ENCODE results near the gene ZNRF2.

DNA sequence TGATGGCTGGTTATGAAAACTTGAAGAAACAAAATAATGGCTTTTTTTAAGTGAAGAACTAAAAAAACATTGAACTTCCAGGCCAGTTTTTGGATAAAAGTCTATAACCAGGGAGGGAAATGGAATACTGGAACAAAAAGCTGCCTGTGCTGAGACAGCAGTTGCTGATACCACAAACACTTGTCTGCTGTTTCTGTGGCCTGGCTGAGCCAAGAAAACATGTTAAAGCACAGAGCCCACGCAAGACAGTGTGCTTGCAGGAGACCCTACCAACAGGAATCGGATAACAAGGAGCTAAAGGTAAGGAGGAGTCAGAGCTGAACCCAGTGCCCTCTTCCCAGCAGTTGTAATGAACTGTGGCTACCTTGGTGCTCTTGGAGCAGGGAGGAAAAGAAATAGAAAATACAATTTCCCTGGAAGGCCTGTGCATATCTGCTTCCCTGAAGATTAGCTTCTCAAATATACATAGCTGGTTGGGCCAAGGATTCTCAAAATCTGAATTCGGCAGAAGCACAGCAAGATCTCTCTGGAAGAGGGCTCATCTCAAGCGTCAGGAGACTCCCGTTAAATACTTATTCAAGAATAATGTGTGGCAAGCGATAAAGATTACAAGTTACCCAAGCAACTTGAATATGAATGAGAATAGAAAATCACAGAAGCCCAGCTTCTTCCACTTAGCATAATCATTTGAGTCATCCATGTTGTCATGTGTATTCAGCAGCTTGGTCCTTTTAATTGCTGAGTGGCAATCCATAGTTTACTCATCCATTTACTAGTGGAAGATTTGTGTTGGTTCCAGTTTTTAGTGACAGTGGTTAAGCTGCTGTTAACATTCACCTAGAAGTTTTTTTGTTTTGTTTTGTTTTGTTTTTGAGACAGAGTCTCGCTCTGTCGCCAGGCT, 106.6 kb downstream of the ZNRF2 start:
- TF ChIP-seq, protein P1, sequence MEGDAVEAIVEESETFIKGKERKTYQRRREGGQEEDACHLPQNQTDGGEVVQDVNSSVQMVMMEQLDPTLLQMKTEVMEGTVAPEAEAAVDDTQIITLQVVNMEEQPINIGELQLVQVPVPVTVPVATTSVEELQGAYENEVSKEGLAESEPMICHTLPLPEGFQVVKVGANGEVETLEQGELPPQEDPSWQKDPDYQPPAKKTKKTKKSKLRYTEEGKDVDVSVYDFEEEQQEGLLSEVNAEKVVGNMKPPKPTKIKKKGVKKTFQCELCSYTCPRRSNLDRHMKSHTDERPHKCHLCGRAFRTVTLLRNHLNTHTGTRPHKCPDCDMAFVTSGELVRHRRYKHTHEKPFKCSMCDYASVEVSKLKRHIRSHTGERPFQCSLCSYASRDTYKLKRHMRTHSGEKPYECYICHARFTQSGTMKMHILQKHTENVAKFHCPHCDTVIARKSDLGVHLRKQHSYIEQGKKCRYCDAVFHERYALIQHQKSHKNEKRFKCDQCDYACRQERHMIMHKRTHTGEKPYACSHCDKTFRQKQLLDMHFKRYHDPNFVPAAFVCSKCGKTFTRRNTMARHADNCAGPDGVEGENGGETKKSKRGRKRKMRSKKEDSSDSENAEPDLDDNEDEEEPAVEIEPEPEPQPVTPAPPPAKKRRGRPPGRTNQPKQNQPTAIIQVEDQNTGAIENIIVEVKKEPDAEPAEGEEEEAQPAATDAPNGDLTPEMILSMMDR (conservative IDR thresholded peaks at IDR 0.05 in 1 of 2, IDR thresholded peaks at IDR 0.05 in 1 of 2; ENCODE audit: low read depth in 1 of 2, low read length in 2 of 2) = no peak
- no peak for TF ChIP-seq EZH2 (IDR thresholded peaks at IDR 0.05; ENCODE audit: low read length, missing control alignments)

Data from fibroblast of lung (primary cell).